Cerebellar nuclear complex (tissue), 1 donor: ENCODE results near the gene TLE3.

Experiments used
- DNase-seq, 2 experiments: peaks; one replicate each; lab custom pipeline; 2025; lab: John Stamatoyannopoulos, UW

TLE3 gene

GRCh38 chr15:70062321-70062956 is 35.3 kb downstream of the TLE3 start:
- DNase-seq = no peak

GRCh38 chr15:70061696-70062270 is 35.9 kb downstream of the TLE3 start:
- no peak for DNase-seq

GRCh38 chr15:70060993-70061305 is 36.8 kb downstream of the TLE3 start:
- DNase-seq = no peak

- DNase-seq = no peak
Observed at GRCh38 chr15:70060214-70060992, 37.3 kb downstream of the TLE3 start.

- no peak for DNase-seq
Observed at GRCh38 chr15:70059476-70060213, 38.1 kb downstream of the TLE3 start.

GRCh38 chr15:70058642-70059360 is 38.9 kb downstream of the TLE3 start:
- DNase-seq = no peak

- DNase-seq = no peak
Observed at GRCh38 chr15:70057931-70058641, 39.6 kb downstream of the TLE3 start.

- no peak for DNase-seq
Observed at GRCh38 chr15:70056091-70056680, 41.5 kb downstream of the TLE3 start.

- DNase-seq = no peak
Observed at GRCh38 chr15:70055601-70056051, 42.1 kb downstream of the TLE3 start.

- DNase-seq = no peak
Observed at GRCh38 chr15:70054884-70055387, 42.8 kb downstream of the TLE3 start.

- no peak for DNase-seq
Observed at GRCh38 chr15:70054366-70054765, 43.4 kb downstream of the TLE3 start.

GRCh38 chr15:70053716-70054229 is 43.9 kb downstream of the TLE3 start:
- DNase-seq = no peak

GRCh38 chr15:70053001-70053715 is 44.6 kb downstream of the TLE3 start:
- DNase-seq = no peak

GRCh38 chr15:70051948-70052633 is 45.6 kb downstream of the TLE3 start:
- DNase-seq = no peak

GRCh38 chr15:70050970-70051369 is 46.7 kb downstream of the TLE3 start:
- DNase-seq = no peak

GRCh38 chr15:70050441-70050840 is 47.3 kb downstream of the TLE3 start:
- DNase-seq = no peak

GRCh38 chr15:70049701-70050301 is 47.9 kb downstream of the TLE3 start:
- no peak for DNase-seq

GRCh38 chr15:70048578-70049514 is 48.9 kb downstream of the TLE3 start:
- no peak for DNase-seq
